Trophoblast cell (in vitro differentiated cells and primary cell): ENCODE data around the gene PRPF19.

Experiments used
- DNase-seq, 2 donors: peaks; one replicate each; pipeline ENCODE4 v3.0.0-alpha.2; 2016
- H2AFZ ChIP-seq: 2 replicates; pipeline ENCODE4 v1.6.1; 2013; ENCODE audit warnings: low read length, moderate library complexity, mild to moderate bottlenecking; ENCODE audit not compliant: insufficient read depth, poor library complexity
- H2AK5ac ChIP-seq: 2 replicates; pipeline ENCODE4 v1.6.1; 2013; ENCODE audit warnings: mild to moderate bottlenecking, low read length
- H2BK120ac ChIP-seq: 2 replicates; pipeline ENCODE4 v1.6.1; 2013; ENCODE audit warnings: low read length, mild to moderate bottlenecking, moderate library complexity; ENCODE audit not compliant: insufficient read depth, poor library complexity
- H2BK12ac ChIP-seq: 2 replicates; pipeline ENCODE4 v1.6.1; 2013; ENCODE audit warnings: mild to moderate bottlenecking, low read length, moderate library complexity
- H2BK5ac ChIP-seq: 2 replicates; pipeline ENCODE4 v1.6.1; 2013; ENCODE audit warnings: low read length, low read depth, moderate library complexity, mild to moderate bottlenecking; ENCODE audit not compliant: poor library complexity
- H3K14ac ChIP-seq: 2 replicates; pipeline ENCODE4 v1.6.1; 2013; ENCODE audit warnings: mild to moderate bottlenecking, low read length
- H3K18ac ChIP-seq: 2 replicates; pipeline ENCODE4 v1.6.1; 2013; ENCODE audit warnings: mild to moderate bottlenecking, low read length
- H3K23ac ChIP-seq: 2 replicates; pipeline ENCODE4 v1.6.1; 2013; ENCODE audit warnings: low read length
- H3K27ac ChIP-seq: 2 replicates; pipeline ENCODE4 v1.5.1; 2013; ENCODE audit warnings: low read depth, mild to moderate bottlenecking, inconsistent platforms, low read length, moderate library complexity
- H3K27me3 ChIP-seq: 2 replicates; pipeline ENCODE4 v1.6.1; 2013; ENCODE audit warnings: inconsistent platforms, mild to moderate bottlenecking, low read length, moderate library complexity; ENCODE audit not compliant: insufficient read depth
- H3K36me3 ChIP-seq, 2 experiments: 1 replicate in 1 of 2; 2 replicates in 1 of 2; pipeline ENCODE4 v1.6.1; 2013; ENCODE audit warnings: low read length in 2 of 2, mild to moderate bottlenecking in 2 of 2, moderate library complexity in 1 of 2; ENCODE audit not compliant: insufficient read depth in 2 of 2, control insufficient read depth in 1 of 2
- H3K4ac ChIP-seq: 2 replicates; pipeline ENCODE4 v1.6.1; 2013; ENCODE audit warnings: low read depth, mild to moderate bottlenecking, low read length, moderate library complexity
- H3K4me1 ChIP-seq, 2 experiments: 1 replicate in 1 of 2; 2 replicates in 1 of 2; pipeline ENCODE4 v1.6.1; 2013; ENCODE audit warnings: low read length in 2 of 2, mild to moderate bottlenecking in 2 of 2, moderate library complexity in 1 of 2; ENCODE audit not compliant: insufficient read depth in 2 of 2, control insufficient read depth in 1 of 2
- H3K4me2 ChIP-seq: 2 replicates; pipeline ENCODE4 v1.6.1; 2013; ENCODE audit warnings: inconsistent platforms, mild to moderate bottlenecking, low read length, moderate library complexity
- H3K4me3 ChIP-seq: 2 replicates; pipeline ENCODE4 v1.5.1; 2013; ENCODE audit warnings: mild to moderate bottlenecking, low read depth, low read length, inconsistent platforms
- H3K79me1 ChIP-seq: one replicate; pipeline ENCODE4 v1.6.1; 2013; ENCODE audit warnings: low read length
- H3K79me2 ChIP-seq: 2 replicates; pipeline ENCODE4 v1.6.1; 2013; ENCODE audit warnings: low read length, mild to moderate bottlenecking; ENCODE audit not compliant: control insufficient read depth, insufficient read depth, poor library complexity
- H3K9ac ChIP-seq: 2 replicates; pipeline ENCODE4 v1.6.1; 2013; ENCODE audit warnings: mild to moderate bottlenecking, low read length
- H3K9me3 ChIP-seq: 2 replicates; pipeline ENCODE4 v1.6.1; 2013; ENCODE audit warnings: low read depth, mild to moderate bottlenecking, control low read depth, inconsistent platforms, low read length; ENCODE audit not compliant: insufficient read depth
- H4K12ac ChIP-seq: 2 replicates; pipeline ENCODE4 v1.6.1; 2013; ENCODE audit warnings: low read depth, mild to moderate bottlenecking, low read length, moderate library complexity
- H4K8ac ChIP-seq: 2 replicates; pipeline ENCODE4 v1.6.1; 2013; ENCODE audit warnings: low read depth, mild to moderate bottlenecking, low read length, moderate library complexity
- H4K91ac ChIP-seq: one replicate; pipeline ENCODE4 v1.6.1; 2013; ENCODE audit warnings: low read depth, mild to moderate bottlenecking, low read length, moderate library complexity
- WGBS: extraction: QIAGEN DNeasy Blood & Tissue Kit; methylation state at CpG from one replicate; pipeline ENCODE4 v1.1.7; 2013; ENCODE audit warnings: missing lambda C conversion rate; ENCODE audit not compliant: insufficient read length, insufficient coverage; ENCODE audit errors: extremely low coverage; 5-methylcytosine and 5-hydroxymethylcytosine counted together

PRPF19 gene

DNA sequence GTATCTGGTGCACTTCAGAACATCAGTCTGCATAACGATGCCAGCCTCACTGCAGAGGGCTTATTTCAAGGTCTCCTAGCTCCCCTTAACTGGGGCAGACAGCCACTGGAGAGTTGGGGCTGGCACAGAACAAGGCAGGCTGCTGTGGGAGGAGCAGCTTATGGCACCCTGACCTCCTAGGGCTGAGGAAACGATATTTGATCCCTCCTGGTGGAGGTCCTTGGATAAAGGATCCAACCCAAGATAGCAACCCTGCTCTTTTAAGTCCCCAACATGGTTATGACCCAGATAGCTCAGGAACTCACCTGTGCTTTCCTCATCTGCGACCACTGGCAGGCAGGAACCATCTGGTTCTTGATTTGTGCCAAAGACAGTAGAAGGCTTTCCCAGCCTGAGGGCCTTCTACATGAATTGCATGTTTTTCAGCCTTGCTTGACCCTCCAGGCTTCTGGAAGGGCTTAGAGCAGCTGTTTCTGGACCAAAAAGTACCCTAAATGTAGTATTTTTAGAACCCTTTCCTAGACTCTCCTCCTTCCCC lies 10.4 kb upstream of the PRPF19 start:
- H3K4me1 ChIP-seq, result peaks cover 15 to 21% of the 10 kb centered on the region in 2 experiments
- H4K91ac ChIP-seq, result no peak overlapping the region
- H4K12ac ChIP-seq, result no peak overlapping the region
- no peak overlapping the region for H3K23ac ChIP-seq
- no peak overlapping the region for H2AFZ ChIP-seq
- no CpG with 5 or more reads among the region's 3 CpGs for WGBS
- no peak overlapping the region for H3K4me3 ChIP-seq
- no peaks in the 10 kb centered on the region for H3K27me3 ChIP-seq
- no peak overlapping the region for H4K8ac ChIP-seq
- H2BK12ac ChIP-seq, result no peak overlapping the region
- H3K79me1 ChIP-seq, result peaks cover 13% of the 10 kb centered on the region
- peaks cover 17 to 23% of the 10 kb centered on the region in 2 experiments for H3K36me3 ChIP-seq
- no peak overlapping the region for H3K4me2 ChIP-seq
- no peak overlapping the region for H3K4ac ChIP-seq
- no peak overlapping the region for H2BK5ac ChIP-seq
- H3K27ac ChIP-seq, result no peak overlapping the region
- H3K14ac ChIP-seq, result no peak overlapping the region
- H2BK120ac ChIP-seq, result no peak overlapping the region
- H3K18ac ChIP-seq, result no peak overlapping the region
- peaks cover 7% of the 10 kb centered on the region for H3K79me2 ChIP-seq
- H2AK5ac ChIP-seq, result no peak overlapping the region
- DNase-seq, result no peak
- H3K9me3 ChIP-seq, result no peaks in the 10 kb centered on the region
- no peak overlapping the region for H3K9ac ChIP-seq

DNA sequence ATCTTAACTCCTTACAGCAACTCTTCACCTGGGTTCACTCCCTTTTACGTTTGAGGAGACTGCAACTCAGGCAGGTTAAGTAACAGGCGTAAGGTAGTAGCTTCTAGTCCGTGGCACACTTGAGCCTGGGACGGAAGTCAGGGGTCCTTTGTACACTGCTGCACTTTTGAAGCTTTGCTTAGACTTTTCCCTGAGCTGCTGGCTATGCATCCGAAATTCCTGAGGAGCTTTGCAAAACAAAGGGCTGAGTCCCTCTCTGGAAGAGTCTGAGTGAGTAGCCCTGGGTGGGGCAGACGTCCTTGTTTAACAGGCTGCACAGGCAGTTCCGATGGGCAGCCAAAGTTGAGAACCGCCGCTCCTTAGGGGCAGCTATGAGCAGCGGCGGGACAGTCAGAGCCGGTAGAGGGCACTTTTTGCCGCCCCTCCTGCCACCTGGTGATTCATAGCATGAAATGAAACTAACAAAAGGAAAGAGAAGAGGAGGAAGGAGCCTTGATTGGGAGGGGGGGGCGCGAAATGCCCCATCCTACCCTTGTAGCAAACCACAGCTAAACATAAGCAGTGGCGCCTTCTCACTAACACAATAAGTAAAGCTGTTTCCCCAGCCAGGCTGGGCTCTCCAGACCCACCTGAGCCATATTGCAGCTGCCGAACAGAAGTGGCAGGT lies 9.0 kb upstream of the PRPF19 start:
- DNase-seq, result peak; percentile 86 to 88
- H2BK5ac ChIP-seq, result no peak overlapping the region
- peak overlapping the region; percentile 89 for H3K4me2 ChIP-seq
- H2AFZ ChIP-seq, result peak overlapping the region; percentile 2
- peaks cover 7% of the 10 kb centered on the region for H3K79me2 ChIP-seq
- H2BK120ac ChIP-seq, result no peak overlapping the region
- H2AK5ac ChIP-seq, result no peak overlapping the region
- H3K36me3 ChIP-seq, result peaks cover 4 to 10% of the 10 kb centered on the region in 2 experiments
- H3K4me3 ChIP-seq, result peak overlapping the region; percentile 48
- H3K79me1 ChIP-seq, result peaks cover 13% of the 10 kb centered on the region
- H3K27ac ChIP-seq, result peak overlapping the region; percentile 43
- peak overlapping the region; percentile 2 for H3K14ac ChIP-seq
- H4K12ac ChIP-seq, result peak overlapping the region; percentile 40
- H3K9ac ChIP-seq, result peak overlapping the region; percentile 64
- no peak overlapping the region for H2BK12ac ChIP-seq
- H4K8ac ChIP-seq, result peak overlapping the region; percentile 19
- H3K27me3 ChIP-seq, result no peaks in the 10 kb centered on the region
- peak overlapping the region; percentile 38 for H3K4ac ChIP-seq
- WGBS, result no CpG with 5 or more reads among the region's 17 CpGs
- H3K23ac ChIP-seq, result no peak overlapping the region
- no peak overlapping the region for H3K18ac ChIP-seq
- peak overlapping the region; percentile 27 for H4K91ac ChIP-seq
- peaks cover 15 to 21% of the 10 kb centered on the region in 2 experiments for H3K4me1 ChIP-seq
- no peaks in the 10 kb centered on the region for H3K9me3 ChIP-seq

DNA sequence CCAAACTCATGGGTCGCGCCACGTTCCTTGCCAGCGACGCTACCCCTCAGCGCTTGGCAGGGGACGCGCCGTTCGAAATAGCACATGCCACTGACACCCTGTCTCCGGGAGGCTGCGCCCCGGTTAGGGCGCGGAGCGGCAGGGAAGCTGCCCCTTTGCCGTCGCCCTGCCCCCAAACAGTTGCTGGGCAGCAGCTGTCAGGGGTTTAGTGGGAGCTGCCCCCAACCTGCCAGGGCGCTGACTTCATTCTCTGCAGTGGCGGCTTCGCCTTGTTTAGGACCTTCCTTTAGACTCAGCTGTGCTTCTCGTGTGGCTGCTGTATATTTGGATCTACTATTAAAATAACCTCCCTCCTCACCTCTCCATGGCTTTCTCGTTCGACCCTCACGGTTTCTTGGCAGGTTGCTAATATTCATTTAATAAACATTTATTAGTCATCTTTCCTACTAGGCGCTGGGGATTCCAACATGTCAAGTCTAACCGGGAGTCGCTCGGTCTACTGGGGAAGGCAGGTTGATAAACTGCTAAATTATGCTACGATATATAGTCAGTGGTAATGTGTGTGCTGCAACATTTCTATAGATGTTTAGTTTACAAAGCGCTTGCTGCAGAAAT lies 8.4 kb upstream of the PRPF19 start:
- Histone ChIP-seq H2BK5ac (peak overlapping the region; percentile 78), H3K4ac (peak overlapping the region; percentile 71), H4K8ac (peak overlapping the region; percentile 97), H4K91ac (peak overlapping the region; percentile 90), H4K12ac (peak overlapping the region; percentile 95), H3K4me1 (peaks cover 15 to 21% of the 10 kb centered on the region in 2 experiments), H3K79me1 (peaks cover 13% of the 10 kb centered on the region), H3K27me3 (no peaks in the 10 kb centered on the region), H2AFZ (peak overlapping the region; percentile 96), H3K4me3 (peak overlapping the region; percentile 78), H3K27ac (peak overlapping the region; percentile 43), H3K18ac (peak overlapping the region; percentile 91), H3K14ac (peak overlapping the region; percentile 95), H3K23ac (no peak overlapping the region), H3K36me3 (peaks cover 3 to 4% of the 10 kb centered on the region in 2 experiments), H3K79me2 (peaks cover 7% of the 10 kb centered on the region), H2BK120ac (peak overlapping the region; percentile 73), H2AK5ac (no peak overlapping the region), H3K9me3 (no peaks in the 10 kb centered on the region), H3K4me2 (peak overlapping the region; percentile 89), H3K9ac (peak overlapping the region; percentile 73), H2BK12ac (no peak overlapping the region)
- DNase-seq, result peak; percentile 42 to 61
- WGBS, result no CpG with 5 or more reads among the region's 31 CpGs

DNA sequence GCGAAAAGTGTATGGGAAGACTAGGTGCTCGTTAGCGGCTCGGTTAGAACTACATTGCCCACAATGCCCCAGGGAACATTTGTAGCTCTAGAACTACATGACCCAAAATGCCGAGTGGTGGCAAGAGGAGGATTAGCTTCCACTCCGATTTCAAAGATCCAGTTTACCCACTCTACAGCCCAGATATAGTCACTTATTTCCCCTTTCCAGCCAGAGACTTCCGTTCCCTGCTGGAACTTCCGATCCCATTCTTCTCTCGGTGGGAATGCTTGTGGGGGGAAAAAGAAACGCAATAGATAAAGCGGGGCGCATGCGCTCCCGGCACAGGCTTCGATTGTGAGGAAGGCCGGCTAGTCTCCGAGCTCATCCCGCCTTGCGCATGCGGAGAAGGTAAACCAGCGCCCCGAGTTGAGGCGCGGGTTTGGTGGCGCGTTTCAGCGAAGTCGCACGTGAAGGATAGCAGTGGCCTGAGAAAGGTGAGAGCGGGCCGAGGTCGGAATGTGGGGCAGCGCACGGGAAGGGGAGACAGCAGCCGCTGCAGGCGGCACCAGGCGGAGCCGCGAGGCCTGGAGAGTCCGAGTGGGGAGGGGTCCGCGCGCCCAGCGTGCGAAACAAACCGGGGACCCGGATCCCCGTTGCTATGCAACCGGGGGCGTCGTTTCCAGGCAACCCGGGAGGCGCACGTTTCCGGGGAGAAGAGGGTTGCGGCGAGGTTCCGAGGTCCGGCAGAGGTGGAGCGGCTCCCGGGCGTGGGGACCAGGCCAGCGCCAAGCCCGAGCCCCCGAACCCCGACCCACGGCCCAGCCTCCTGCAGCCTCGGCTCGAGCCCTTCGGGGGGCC lies 7.6 kb upstream of the PRPF19 start, which contains the start of gene TMEM109:
TMEM109 (plus strand) TSS at position 366 of the 840 bp plus-strand sequence. CDS start 5,536 bp downstream, outside the sequence.
- peak; percentile 70 to 84 for DNase-seq
- peaks cover 0 to 2% of the 10 kb centered on the region in 2 experiments for H3K36me3 ChIP-seq
- H2BK12ac ChIP-seq, result peak within 1 kb of the TSS; percentile 51
- H4K12ac ChIP-seq, result peak within 1 kb of the TSS; percentile 95
- H3K14ac ChIP-seq, result peak within 1 kb of the TSS; percentile 95
- H3K4me2 ChIP-seq, result peak within 1 kb of the TSS; percentile 89
- peaks cover 7% of the 10 kb centered on the region for H3K79me2 ChIP-seq
- no peaks in the 10 kb centered on the region for H3K27me3 ChIP-seq
- peak within 1 kb of the TSS; percentile 90 for H4K91ac ChIP-seq
- peak within 1 kb of the TSS; percentile 97 for H4K8ac ChIP-seq
- H3K9me3 ChIP-seq, result no peaks in the 10 kb centered on the region
- no peak within 1 kb of the TSS for H3K23ac ChIP-seq
- peaks cover 13% of the 10 kb centered on the region for H3K79me1 ChIP-seq
- H2BK5ac ChIP-seq, result peak within 1 kb of the TSS; percentile 78
- peak within 1 kb of the TSS; percentile 78 for H3K4me3 ChIP-seq
- H3K27ac ChIP-seq, result peak within 1 kb of the TSS; percentile 76
- peak within 1 kb of the TSS; percentile 73 for H2BK120ac ChIP-seq
- H3K18ac ChIP-seq, result peak within 1 kb of the TSS; percentile 91
- no CpG with 5 or more reads among the region's 70 CpGs for WGBS
- H2AK5ac ChIP-seq, result peak within 1 kb of the TSS; percentile 78
- peaks cover 15 to 20% of the 10 kb centered on the region in 2 experiments for H3K4me1 ChIP-seq
- H3K9ac ChIP-seq, result peak within 1 kb of the TSS; percentile 73
- H3K4ac ChIP-seq, result peak within 1 kb of the TSS; percentile 71
- H2AFZ ChIP-seq, result peak within 1 kb of the TSS; percentile 96
